HepG2 (cell line): ENCODE measurements around the gene ARHGAP15. TPM values are rescaled to one million over a fixed set of nuclear protein-coding genes. Genes with fewer than 3 reads are reported as not detected.

Source experiments
- ATAC-seq: fragments of 200-7000 bp; cut with Tn5 transposase; 3 replicates; pipeline ENCODE4 v1.9.1; 2020; ENCODE audit warnings: mild to moderate bottlenecking, moderate library complexity
- BruUV-seq: library from RNA; stranded (reverse); fragments of 400-500 nt; replicated peaks from 2 replicates; lab custom pipeline; 2021; lab: Mats Ljungman, UMichigan
- CTCF ChIA-PET: fragments of 300-600 bp; formaldehyde crosslinking; extraction: SDS; loops from one replicate; lab custom pipeline; 2021; ENCODE audit warnings: low total read pairs, inconsistent platforms, low intra/inter-chr PET ratio; lab: Yijun Ruan, JAX
- POLR2A ChIA-PET: fragments of 350-600 bp; sonication (Branson Sonifier 250); formaldehyde crosslinking; loops from one replicate; lab custom pipeline; 2020; ENCODE audit warnings: antibody characterized with exemption, inconsistent platforms; lab: Yijun Ruan, JAX
- DNase-seq: peaks from one replicate; pipeline ENCODE4 v3.0.0-alpha.2; 2015; ENCODE audit warnings: low spot score
- FAIRE-seq: peaks from 3 replicates; lab custom pipeline; 2011; peaks lifted over from hg19 to GRCh38; lab: Jason Lieb, UNC
- H2AFZ ChIP-seq: one replicate; pipeline ENCODE4 v1.6.1; 2011; ENCODE audit warnings: low read length, inconsistent platforms
- H3K27ac ChIP-seq: fragments of 300-600 bp; 3 replicates; pipeline ENCODE4 v1.8.0; 2011; ENCODE audit warnings: mixed run types, mild to moderate bottlenecking, mixed read lengths, low read length, inconsistent platforms; ENCODE audit not compliant: insufficient read depth; ENCODE audit errors: extremely low read length
- H3K27me3 ChIP-seq, 2 experiments: fragments of 200-600 bp in 1 of 2; 2 replicates in 1 of 2; 3 replicates in 1 of 2; pipeline versions ENCODE4 v1.6.0 to v1.8.0; 2011; ENCODE audit warnings: low read length in 2 of 2, mild to moderate bottlenecking in 2 of 2, moderate library complexity in 2 of 2, inconsistent platforms in 1 of 2; ENCODE audit not compliant: insufficient read depth in 2 of 2, control insufficient read depth in 1 of 2
- H3K36me3 ChIP-seq, 2 experiments: fragments of 200-600 bp in 1 of 2; replicated peaks in 1 of 2; 2 replicates in 1 of 2; 3 replicates in 1 of 2; pipeline versions ENCODE4 v1.5.1 to v1.8.0; 2011; ENCODE audit warnings: low read length in 2 of 2, inconsistent platforms in 1 of 2; ENCODE audit not compliant: insufficient read depth in 2 of 2, control insufficient read depth in 1 of 2
- H3K4me1 ChIP-seq: 2 replicates; pipeline ENCODE4 v1.5.1; 2012; ENCODE audit warnings: low read length, inconsistent platforms; ENCODE audit not compliant: insufficient read depth
- H3K4me2 ChIP-seq: 2 replicates; pipeline ENCODE4 v1.6.0; 2011; ENCODE audit warnings: low read depth, low read length, inconsistent platforms
- H3K4me3 ChIP-seq, 3 experiments: fragments of 200-600 bp in 1 of 3; sonication (generic), shearing (Covaris generic) in 1 of 3; replicated peaks in 1 of 3; 2 replicates each; pipeline ENCODE4 v1.5.1; 2011 to 2016; ENCODE audit warnings: low read length in 3 of 3, inconsistent platforms in 2 of 3, low read depth in 2 of 3, mild to moderate bottlenecking in 2 of 3, control low read depth in 1 of 3, mixed read lengths in 1 of 3; ENCODE audit not compliant: insufficient read depth in 1 of 3
- H3K79me2 ChIP-seq: one replicate; pipeline ENCODE4 v1.6.1; 2011; ENCODE audit warnings: low read length, inconsistent platforms; ENCODE audit not compliant: insufficient read depth
- H3K9ac ChIP-seq: 2 replicates; pipeline ENCODE4 v1.6.0; 2011; ENCODE audit warnings: mild to moderate bottlenecking, low read depth, low read length, inconsistent platforms; ENCODE audit not compliant: insufficient read depth
- H3K9me3 ChIP-seq: 2 replicates; pipeline ENCODE4 v1.5.1; 2012; ENCODE audit warnings: mild to moderate bottlenecking, low read length
- H4K20me1 ChIP-seq: 2 replicates; pipeline ENCODE4 v1.6.0; 2011; ENCODE audit warnings: inconsistent platforms, mild to moderate bottlenecking, low read length, moderate library complexity; ENCODE audit not compliant: insufficient read depth
- ARNT ChIP-seq: fragments of 450-650 bp; IDR thresholded peaks from 2 replicates; pipeline ENCODE4 v1.6.1; 2017
- MAFF ChIP-seq: IDR thresholded peaks from 2 replicates; pipeline ENCODE4 v1.6.1; 2011; ENCODE audit warnings: low read depth, low read length, improper control_type of control experiment
- MAFK ChIP-seq, 2 experiments: IDR thresholded peaks in 1 of 2; conservative IDR thresholded peaks in 1 of 2; 2 replicates each; pipeline ENCODE4 v1.6.1; 2011; ENCODE audit warnings: improper control_type of control experiment in 2 of 2, low read length in 2 of 2
- MBNL3 ChIP-seq: fragments of 250-450 bp; sonication (Bioruptor Pico); conservative IDR thresholded peaks from 2 replicates; pipeline ENCODE4 v1.8.0; 2022; ENCODE audit warnings: mild to moderate bottlenecking, inconsistent platforms
- PHB2 ChIP-seq: fragments of 450-650 bp; IDR thresholded peaks from 2 replicates; pipeline ENCODE4 v1.6.1; 2018; ENCODE audit not compliant: partially characterized antibody
- POGZ ChIP-seq: sonication (generic); formaldehyde crosslinking; IDR thresholded peaks from 2 replicates; pipeline ENCODE4 v1.4.0; 2020; ENCODE audit warnings: mild to moderate bottlenecking, missing genetic modification reagents
- STAG1 ChIP-seq: sonication (generic); formaldehyde crosslinking; IDR thresholded peaks from 2 replicates; pipeline ENCODE4 v1.4.0; 2020; ENCODE audit warnings: missing genetic modification reagents
- WGBS: methylation state at CpG from one replicate; pipeline ENCODE4 v1.1.6; 2017; ENCODE audit warnings: low lambda C conversion rate; 5-methylcytosine and 5-hydroxymethylcytosine counted together
- in situ Hi-C: cut with HindIII; loops from 2 replicates; pipeline ENCODE4 v1.10.0; 2017; ENCODE audit warnings: low pct_unique_long_range_greater_than_20kb; ENCODE audit not compliant: extremely low pct_ligation_motif_present
- intact Hi-C: fragments of 100-400 bp; cut with micrococcal nuclease; formaldehyde crosslinking; loops from one replicate; pipeline ENCODE4 v1.10.0; 2022; ENCODE audit not compliant: unreplicated experiment
- polyA plus RNA-seq, 8 experiments: library from polyadenylated mRNA; depleted of rRNA in 3 of 8; stranded (reverse) in 7 of 8; unstranded in 1 of 8; fragments of >200 nt; fragmentation: Illumina TruSeq in 4 of 8; extraction: Trizol in 4 of 8; gene quantifications; 2 replicates each; pipeline versions ENCODE4 v1.2.1 to v1.2.3, GENCODE V29; 2011 to 2016; ENCODE audit warnings: low read depth in 4 of 8, missing spikeins in 1 of 8, mixed read lengths in 1 of 8; ENCODE audit not compliant: insufficient read depth in 1 of 8
- total RNA-seq, 5 experiments: library from RNA; depleted of rRNA; stranded (reverse); fragments of >200 nt; fragmentation: Illumina TruSeq; extraction: Trizol; gene quantifications; 2 replicates each; pipeline ENCODE4 v1.2.3, GENCODE V29; 2016; ENCODE audit warnings: low read depth in 1 of 5
- TF ChIP-seq, protein P1 (sequence below): sonication (generic); formaldehyde crosslinking; IDR thresholded peaks from 2 replicates; pipeline ENCODE4 v1.4.0; 2020; ENCODE audit warnings: mild to moderate bottlenecking, missing genetic modification reagents
- TF ChIP-seq, protein P2 (sequence below): sonication (generic); formaldehyde crosslinking; IDR thresholded peaks from 2 replicates; pipeline ENCODE4 v1.8.1; 2023; ENCODE audit warnings: missing genetic modification reagents, mild to moderate bottlenecking, borderline replicate concordance

Gene ARHGAP15
- total and polyA plus RNA-seq, 2 of the 13 experiments (the other 11 are each of a cell fraction or from before 2014, with no cell fraction given): 0.04 TPM; not detected in 1

DNA sequence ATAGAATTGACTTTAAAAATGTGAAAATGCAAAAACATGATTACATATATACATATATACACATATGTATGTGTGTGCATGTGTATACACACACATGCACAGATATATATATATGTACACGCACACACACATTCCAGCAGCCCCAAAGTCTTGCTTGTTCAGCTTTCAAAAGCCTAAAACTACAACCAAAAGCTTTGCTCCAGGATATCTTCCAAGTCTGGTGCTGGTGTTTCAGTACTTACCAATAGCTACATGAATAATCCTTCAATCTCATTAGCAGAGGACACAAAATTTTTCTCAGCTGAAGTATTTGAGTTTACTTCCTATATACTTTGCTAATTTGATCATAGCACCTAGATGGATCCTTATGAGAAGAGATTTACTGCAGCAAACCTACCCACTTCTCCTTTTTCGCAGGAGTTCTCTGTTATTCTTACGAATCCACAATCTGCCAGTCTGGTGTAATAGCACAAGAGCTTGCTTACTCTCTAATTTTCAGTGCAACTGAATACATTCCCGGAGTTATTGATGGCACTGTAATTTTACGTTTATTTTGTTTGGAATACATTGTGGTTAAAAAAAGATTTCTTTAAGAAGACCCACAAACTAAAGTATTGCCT is 553.3 kb downstream of the ARHGAP15 start:
- no TSS peak for BruUV-seq
- CTCF ChIA-PET: no interaction called here

DNA sequence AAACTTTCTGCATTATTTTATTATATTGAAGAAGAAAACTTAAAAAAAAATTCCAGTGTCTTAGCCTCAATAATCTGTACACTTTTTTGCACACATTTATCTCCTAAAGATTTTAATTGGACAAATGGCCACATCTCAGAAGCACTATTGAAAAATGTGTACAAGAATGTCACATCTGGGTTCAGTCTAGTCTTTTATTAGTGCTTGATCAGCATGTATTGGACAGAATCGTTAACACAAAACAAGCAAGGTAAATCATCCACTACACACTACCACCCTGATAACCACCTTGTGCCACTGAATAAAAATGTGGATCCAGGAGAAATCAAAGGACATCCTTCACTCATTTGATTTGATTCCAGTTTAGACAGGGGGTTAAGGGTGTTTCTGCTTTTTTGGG is 554.8 kb downstream of the ARHGAP15 start:
- Histone ChIP-seq H3K9me3 (no peaks in the 10 kb centered on the region), H3K4me1 (no peaks in the 10 kb centered on the region), H3K27ac (no peak overlapping the region), H3K4me2 (no peak overlapping the region), H3K27me3 (no peaks in the 10 kb centered on the region), H2AFZ (no peak overlapping the region), H4K20me1 (no peaks in the 10 kb centered on the region), H3K79me2 (no peaks in the 10 kb centered on the region), H3K9ac (no peak overlapping the region), H3K36me3 (no peaks in the 10 kb centered on the region), H3K4me3 (no peak overlapping the region)
- ATAC-seq (no peak), DNase-seq (no peak), FAIRE-seq (no peak)
- intact Hi-C loops: no loop called here
- 0 out of 2 replicates have a peak, but pooled peaks have one; percentile 26 for TF ChIP-seq MAFF
- TF ChIP-seq MAFK (conservative IDR thresholded peaks at IDR 0.05 in 1 of 2, IDR thresholded peaks at IDR 0.05 in 1 of 2; ENCODE audit: low read length in 2 of 2): peak; percentile 28 to 56; a peak in 2 of 4 replicates
- no peak for TF ChIP-seq POGZ
- TF ChIP-seq PHB2: no peak
- TF ChIP-seq, protein P1, sequence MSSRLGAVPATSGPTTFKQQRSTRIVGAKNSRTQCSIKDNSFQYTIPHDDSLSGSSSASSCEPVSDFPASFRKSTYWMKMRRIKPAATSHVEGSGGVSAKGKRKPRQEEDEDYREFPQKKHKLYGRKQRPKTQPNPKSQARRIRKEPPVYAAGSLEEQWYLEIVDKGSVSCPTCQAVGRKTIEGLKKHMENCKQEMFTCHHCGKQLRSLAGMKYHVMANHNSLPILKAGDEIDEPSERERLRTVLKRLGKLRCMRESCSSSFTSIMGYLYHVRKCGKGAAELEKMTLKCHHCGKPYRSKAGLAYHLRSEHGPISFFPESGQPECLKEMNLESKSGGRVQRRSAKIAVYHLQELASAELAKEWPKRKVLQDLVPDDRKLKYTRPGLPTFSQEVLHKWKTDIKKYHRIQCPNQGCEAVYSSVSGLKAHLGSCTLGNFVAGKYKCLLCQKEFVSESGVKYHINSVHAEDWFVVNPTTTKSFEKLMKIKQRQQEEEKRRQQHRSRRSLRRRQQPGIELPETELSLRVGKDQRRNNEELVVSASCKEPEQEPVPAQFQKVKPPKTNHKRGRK (CRISPR knock-in tag): no peak
- in situ Hi-C loops: no loop called here
- ChIA-PET CTCF (no interaction called here), POLR2A (no interaction called here)
- no TSS peak for BruUV-seq
- 0% methylated on average over 1 of the region's 1 CpG for WGBS

More for the DNA sequence above, 553.3 kb downstream of the ARHGAP15 start:
- Histone ChIP-seq H3K36me3 (no peaks in the 10 kb centered on the region), H3K27ac (no peak overlapping the region), H2AFZ (no peak overlapping the region), H3K4me3 (no peak overlapping the region), H3K27me3 (no peaks in the 10 kb centered on the region), H4K20me1 (no peaks in the 10 kb centered on the region), H3K4me2 (no peak overlapping the region), H3K9me3 (no peaks in the 10 kb centered on the region), H3K79me2 (no peaks in the 10 kb centered on the region), H3K4me1 (no peaks in the 10 kb centered on the region), H3K9ac (no peak overlapping the region)
- DNase-seq (no peak), ATAC-seq (no peak), FAIRE-seq (no peak)
- POLR2A ChIA-PET: no interaction called here
- under 1% methylated on average over 5 of the region's 5 CpGs for WGBS
- intact Hi-C loops: no loop called here
- no peak for TF ChIP-seq STAG1 (CRISPR knock-in tag)
- TF ChIP-seq ARNT: no peak
- no peak for TF ChIP-seq MBNL3 (CRISPR knock-in tag)
- TF ChIP-seq, protein P2, sequence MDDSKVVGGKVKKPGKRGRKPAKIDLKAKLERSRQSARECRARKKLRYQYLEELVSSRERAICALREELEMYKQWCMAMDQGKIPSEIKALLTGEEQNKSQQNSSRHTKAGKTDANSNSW (CRISPR knock-in tag): no peak
- in situ Hi-C loops: no loop called here
